ENCODE results near the gene PLA2G4C.

DNA sequence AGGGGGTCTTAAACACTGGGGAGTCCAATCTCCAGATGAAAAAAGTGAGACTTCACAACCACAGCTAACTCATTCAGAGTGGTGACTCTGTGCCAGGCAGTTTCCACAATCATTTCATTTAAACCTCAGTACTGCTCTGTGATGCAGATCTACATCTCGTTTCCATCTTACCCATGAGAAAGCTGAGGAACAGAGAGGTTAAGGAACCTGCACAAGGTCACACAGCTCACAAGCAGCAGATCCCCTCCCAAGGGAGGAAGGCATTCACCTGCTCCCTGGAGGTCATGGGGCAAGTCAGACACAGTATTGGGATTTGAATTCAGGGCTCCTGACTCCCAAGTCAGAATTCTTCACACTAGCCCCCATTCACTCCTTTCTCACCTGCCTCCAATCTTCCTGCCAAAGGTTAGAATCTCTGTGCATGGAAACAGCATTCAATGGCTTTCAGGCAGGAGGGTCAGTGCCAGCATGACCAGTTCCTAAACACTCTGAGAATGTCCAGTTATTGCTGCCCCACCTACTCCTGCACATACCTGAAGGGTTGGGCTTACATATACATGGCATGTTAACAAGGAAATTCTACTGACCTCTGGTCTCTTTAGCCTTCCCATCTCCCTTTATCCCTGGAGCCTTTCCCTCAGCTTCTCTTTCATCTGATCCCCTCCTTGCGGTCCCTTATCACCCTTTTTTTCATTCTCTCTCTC, 68.6 kb downstream of the PLA2G4C start:
- TF ChIP-seq CTCF (IDR thresholded peaks at IDR 0.05; ENCODE audit: low read depth, low read length), result no peak
- TF ChIP-seq POLR2A (IDR thresholded peaks at IDR 0.05; ENCODE audit: extremely low read depth, insufficient read length), result no peak
- TF ChIP-seq MYC (IDR thresholded peaks at IDR 0.05; ENCODE audit: low read depth, low read length), result no peak

Measured in NB4 (cell line).